ENCODE results near the gene GRID1.

Gene GRID1

DNA sequence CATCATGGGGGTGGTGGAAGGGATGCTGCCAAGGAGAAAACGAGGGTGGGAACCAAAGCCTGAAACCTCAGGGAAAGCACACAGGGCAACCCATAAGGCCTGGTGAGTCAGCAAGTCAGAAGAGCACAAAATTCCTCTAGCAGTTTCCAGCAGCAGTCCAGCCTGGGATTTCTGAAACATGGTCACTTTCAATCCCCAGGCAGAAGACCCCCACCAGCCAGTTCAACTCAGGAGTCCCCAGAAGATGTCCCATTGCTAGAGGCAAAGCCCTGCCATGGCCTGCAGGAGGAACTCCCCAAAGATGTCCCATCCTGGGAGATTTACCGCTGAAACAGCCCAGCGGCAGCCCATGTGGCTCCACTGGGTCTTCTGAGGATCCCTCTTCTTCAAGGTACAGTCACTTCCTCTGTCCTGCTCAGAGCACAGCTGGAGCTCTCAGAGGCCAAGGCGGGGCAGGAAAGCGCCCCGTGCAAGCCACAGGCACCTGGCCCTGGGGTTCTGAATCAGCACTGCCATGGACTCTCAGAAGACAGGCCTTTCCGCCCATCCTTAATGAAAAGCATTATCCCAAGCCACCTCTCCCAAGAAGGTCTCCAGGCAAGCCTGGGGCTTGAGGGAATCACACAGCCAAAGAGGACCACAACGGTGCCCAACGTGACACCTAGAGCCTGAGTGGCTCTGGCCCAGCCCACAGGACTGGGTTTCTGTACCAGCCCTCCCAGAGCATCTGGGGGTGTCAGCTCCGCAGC lies 196.9 kb downstream of the GRID1 start:
- no peak for DNase-seq (ENCODE audit: low read depth, low spot score)

DNA sequence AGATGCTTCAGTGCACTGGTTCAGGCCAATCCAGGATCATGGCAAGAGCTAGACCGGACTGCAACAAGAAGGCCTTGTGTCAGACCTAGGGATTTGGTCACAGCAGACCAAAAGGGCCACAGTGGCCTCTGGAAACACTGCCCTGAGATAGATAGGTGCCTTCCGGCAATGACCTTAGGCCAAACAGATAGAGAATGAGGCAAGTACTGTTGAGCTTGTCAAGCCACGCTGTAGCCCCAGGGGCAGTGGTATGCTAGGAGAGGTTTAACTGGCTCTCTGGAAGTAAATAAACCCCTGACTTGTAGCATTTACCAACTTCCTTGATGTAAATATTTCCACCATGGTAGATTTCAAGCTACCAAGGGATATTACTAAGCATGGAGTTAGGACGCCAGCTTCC lies 197.5 kb downstream of the GRID1 start:
- no peak for DNase-seq (ENCODE audit: low read depth, low spot score)

DNA sequence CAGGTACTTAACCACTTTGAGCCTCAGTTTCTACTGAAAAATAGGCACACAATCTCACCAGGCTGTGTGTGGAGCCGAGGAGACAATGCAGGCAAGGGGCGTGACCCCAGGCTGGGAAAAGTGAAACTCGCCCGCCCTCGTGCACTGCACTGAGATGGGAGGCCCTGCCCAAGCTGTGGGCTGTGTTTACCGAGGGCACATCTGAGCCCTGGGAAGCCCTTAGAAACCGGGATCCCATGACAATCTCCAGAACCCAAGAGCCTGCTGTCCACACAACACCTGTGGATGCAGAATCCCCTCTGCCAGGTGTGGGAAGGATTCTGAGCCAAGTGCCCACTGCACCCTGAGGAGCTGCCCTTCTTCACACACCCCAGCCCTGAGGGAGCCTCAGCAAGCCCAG lies 198.3 kb downstream of the GRID1 start:
- no peak for DNase-seq (ENCODE audit: low read depth, low spot score)

DNA sequence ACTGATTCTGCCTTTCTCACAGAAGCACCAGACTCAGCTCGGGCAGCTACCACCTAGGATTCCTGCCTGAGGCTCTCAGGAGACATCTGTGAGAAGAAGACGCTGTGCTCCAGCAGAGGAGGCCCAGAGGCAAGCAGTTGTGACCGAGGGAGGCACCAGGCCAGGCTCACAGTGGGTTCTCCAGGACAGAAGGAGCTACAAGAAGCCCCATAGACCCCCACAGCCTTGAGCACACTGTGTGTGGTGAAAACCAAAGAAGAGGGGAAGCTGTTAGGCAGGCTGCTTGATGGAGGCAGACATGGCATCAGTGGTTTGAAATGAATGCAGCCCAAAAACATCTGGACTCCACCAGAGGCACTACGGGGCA lies 198.8 kb downstream of the GRID1 start:
- DNase-seq (ENCODE audit: low read depth, low spot score): no peak

DNA sequence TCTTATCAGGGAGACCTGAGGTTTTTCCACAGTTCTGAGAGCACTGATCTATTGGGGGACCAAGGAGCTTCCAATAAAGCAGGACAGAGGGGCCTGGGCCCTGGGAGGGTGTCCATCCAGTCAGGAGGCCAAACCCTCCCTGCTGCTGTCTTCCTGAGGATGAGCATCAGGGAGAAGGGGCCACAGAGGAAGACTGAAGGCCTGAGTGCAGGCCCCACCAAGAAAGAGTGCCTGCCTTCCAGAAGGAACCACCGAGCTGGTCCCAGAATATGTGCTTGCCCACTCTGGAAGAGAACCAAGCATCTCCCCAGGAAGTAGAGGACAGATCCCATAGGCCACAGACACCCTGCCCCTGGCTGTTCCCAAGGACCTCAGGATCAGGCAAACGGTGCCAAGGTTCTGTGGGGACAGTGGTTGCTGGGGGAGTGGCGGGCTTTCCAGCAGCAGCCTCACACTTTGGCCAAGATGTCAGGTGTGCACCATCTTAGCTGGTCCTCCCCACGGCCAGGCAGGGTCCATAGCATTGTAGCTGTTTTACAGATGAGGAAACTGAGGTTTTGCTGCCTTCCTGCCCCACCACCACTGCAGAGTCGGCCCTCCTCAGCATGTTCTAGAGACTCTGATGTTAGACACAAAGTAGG lies 199.4 kb downstream of the GRID1 start:
- DNase-seq (ENCODE audit: low read depth, low spot score): no peak

DNA sequence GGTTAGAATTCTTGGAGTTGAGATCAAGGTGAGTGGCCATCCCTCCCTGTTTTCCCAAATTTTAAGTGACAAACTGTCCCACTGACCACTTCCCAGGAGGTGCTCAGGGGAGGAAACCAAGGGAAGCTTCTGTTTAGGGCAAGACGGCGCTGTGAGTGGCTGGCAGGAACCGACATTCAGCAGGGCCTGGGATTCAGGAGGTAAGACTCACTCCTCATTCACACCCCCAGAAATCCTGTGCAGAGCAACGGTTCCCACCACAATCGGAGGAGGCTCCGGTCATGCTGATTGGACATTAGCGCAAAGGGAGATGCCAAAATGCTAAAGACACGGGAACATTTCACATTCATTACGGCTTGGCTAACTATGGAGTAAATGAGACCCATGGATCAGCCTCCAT lies 200.9 kb downstream of the GRID1 start:
- no peak for DNase-seq (ENCODE audit: low read depth, low spot score)

DNA sequence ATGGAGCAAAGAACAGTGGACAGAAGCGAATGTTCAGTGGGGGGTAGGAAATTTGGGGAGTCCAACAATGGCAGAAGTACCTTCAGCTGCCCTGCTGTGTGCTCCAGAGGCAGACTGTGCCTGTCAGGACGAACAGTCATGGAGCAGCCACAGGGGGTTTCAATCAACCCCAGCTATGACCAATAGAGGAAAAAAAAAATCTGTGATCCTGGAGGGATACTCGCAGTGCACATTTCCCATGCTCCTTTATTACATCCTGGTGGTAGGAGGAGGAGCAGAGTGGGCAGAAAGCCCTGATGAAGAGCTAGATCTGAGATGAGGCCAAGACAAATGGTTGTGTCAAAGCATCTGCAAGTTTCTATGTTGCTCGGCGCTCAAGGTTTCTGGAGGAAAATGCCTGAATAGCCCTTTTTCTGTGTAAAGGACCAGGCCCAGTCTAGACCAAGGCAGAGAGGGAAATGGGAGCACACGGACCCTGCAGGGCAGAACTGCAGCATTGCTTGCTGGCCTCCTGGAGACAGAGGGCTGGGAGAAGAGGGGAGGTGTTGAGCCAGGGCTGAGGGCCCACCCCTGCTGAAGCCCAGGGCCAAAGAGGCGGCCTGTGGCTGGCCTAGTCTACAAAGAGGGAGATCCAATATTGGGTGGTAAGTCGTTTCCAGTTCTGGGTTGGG lies 201.5 kb downstream of the GRID1 start:
- DNase-seq (ENCODE audit: low read depth, low spot score): no peak

DNA sequence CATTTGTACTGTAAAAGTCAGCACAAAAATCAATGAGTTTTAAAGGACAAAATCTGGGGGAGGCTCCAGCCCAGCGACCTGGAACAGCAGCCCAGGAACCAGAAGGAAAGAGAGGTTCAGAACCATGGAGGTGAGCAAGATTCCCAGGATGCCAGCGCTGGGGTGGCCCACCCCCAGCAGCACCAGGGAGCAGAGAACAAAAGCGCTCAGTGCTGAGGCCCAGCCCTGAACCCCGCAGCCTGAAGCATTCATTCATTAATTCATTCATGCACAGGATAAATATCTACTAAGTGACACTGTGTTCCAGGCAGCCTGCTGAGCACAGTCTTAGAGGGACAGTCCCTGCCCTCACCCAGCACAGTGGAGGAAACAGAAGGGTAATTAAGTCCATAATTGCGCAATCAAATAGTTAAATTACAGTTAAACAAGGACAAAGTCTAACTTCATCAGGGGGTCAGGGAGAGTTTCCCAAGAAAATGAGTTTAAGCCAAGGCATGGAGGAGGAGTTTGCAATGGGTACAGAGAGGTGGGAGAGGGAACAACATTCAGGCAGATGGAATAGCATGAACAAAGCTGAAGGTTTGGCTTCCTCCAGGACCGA lies 202.3 kb downstream of the GRID1 start:
- DNase-seq (ENCODE audit: low read depth, low spot score): no peak

DNA sequence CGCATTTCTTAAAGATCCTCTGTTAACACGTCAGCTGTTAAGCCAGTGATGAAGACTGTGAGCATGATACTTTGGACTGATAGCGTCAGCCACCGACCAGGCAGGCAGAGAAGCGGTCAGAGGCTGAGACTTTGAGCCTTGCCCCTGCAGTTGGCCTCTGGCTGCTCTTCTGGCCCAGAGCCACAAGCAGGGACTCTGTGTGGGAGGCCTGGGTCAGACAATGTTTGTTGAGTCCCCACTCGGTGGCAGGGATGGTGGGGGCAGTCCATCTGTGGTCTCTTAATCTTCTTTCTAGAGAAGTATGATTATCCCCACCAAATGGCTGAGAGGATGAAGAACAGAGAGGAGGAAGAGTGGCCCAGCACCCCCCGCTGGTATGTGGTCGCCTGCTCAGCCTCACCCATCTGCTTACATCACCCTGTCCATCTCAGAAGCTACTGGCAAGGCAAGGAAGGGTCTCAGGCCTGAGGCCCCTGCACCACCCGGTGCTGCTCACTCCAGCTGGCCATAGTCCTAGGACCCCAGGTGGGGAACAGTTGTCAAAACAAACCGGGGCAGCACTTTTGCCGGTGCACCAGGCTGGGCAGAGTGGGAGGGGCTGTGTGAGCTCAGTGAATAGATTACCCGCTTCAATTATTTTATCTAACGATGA lies 202.9 kb downstream of the GRID1 start:
- no peak for DNase-seq (ENCODE audit: low read depth, low spot score)

DNA sequence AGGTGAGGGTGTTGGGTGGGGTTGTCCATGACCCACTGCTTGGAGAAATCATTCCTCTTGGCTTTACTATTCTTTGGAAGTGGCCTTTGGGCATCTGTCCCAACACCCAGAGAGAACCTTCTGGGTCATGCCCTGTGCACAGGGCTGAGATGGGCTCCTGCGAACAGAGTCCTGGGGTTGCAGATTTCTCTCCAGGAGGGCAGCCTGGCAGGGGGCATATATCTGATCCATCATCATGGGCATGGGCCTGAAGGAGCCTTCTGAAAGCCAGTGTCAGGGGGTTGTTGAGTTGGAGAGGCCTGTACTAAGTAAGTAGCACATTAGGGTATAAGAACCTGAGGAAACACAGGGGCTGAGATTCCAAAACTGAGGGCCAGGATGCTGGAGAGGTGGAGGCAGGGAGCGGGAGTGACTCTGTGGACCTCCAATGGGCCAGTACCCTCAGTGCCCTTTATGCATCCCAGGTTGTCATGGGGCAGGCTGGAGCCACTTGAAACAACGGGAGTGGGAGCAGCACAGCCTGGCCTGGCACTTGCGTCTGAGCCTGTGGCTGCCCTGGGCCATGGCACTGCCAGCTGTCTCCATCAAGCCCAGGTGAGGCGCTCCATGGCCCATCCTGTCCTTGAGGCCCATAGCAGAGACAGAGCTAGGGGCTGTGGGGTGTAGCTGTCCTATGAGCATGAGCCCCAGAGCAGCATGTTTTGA lies 203.7 kb downstream of the GRID1 start:
- no peak for DNase-seq (ENCODE audit: low read depth, low spot score)

DNA sequence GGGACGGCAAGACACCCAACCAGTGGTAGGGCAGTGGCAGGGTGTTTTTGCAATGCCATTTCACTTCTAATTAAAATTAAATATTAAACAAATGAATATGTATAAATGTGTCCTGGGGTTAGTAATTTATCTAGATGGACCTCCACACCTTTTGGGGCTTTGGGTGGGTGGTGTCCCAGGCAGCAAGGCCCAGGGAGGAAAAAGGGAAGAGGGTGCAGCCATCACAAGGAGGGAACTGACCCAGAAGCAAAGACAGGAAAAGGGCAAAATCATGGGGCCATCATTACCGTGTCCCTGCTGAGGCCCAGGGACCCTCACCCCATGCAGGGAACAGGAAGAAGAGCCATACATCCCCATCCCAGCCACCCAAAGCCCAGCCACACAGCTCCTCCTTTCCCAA lies 204.6 kb downstream of the GRID1 start:
- no peak for DNase-seq (ENCODE audit: low read depth, low spot score)

DNA sequence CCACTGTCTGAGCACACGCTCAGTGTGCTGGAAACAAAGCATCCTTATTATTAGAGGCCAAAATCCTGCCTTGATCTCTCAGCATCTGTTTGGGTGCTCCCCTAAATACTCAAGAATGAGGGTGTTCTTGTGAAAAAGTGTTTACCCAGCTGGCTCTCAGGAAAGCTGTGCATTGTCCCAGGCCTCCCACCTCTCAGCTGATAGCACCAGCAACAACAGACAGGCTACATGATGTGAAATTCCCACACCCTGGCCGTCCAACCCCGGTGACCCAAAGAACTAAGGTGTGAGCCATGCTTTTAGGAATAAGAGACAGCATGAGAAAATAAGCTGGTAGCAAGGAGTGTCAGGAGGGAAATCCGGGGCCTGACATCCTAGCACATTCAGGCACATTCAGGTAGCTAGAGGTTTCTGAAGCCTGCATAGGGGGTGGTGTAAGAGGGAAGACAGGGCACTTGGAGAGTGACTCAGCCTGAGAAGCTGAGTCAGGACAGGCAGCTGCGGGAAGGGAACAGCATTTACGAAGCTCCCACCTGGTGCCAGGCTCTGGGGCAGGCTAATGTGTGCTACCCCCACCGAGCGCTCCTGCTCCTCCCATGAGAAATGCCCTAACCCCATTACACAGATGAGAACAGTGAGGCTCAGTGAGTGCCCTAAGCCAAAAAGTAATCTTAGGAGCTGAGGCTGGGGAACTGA lies 205.6 kb downstream of the GRID1 start:
- DNase-seq (ENCODE audit: low read depth, low spot score): no peak

DNA sequence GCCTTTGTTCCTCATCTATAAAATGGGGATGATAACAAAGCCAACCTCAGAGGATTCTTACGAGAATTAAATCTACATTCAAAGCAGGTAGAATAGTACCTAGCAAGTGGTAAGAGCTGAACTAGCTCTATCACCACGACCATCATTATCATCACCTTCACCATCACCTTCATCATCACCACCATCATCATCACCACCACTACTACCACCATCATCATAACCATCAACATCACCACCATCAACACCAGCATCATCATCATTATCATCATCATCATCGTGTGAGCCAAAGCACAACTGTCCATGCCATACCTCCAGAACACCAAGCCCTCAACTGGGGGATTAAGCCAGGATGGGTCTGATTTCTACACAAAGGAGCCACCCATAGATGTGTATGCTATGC lies 206.8 kb downstream of the GRID1 start:
- DNase-seq (ENCODE audit: low read depth, low spot score): no peak

DNA sequence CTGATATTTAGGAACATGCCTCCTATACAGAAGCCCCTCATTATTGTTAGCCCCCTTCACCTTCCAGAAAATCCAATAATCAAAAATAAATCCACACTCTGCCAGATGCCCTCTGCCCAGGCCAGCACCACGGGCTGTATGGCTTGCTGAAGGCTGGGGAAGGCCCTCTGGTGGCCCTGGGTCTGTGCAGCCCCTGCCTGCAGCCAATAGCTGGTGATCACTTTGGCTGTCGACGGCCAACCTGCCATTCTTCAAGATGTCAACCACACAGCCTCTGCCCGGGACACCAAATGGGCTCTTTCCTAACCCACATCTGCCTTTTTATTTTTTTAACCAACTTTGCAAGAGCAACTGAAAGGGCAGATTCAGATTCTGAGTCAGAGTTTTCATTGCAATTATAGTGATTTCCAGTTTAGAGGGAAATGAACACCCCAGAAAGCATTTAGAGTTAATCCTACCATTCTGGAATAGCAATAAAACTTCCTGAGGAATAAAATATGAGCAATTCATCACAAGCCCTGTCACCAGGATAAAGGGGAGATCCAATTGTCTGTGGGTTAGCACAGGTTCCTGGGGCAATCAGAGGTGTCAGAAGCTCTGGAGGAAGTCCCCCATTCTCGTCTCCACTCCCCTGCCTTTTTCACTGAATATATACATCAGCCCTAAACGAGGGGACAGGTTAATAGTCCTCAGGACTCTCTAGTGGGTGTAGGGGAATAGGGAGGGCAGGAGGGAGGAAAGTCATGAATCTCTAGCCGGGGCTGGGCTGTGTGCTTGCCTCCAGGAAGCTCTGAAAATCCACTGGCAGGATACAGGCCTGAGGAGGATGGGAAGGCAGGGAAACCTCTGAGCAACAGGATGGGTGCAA lies 211.3 kb downstream of the GRID1 start:
- peak; percentile 31 for DNase-seq (ENCODE audit: low read depth, low spot score)

DNA sequence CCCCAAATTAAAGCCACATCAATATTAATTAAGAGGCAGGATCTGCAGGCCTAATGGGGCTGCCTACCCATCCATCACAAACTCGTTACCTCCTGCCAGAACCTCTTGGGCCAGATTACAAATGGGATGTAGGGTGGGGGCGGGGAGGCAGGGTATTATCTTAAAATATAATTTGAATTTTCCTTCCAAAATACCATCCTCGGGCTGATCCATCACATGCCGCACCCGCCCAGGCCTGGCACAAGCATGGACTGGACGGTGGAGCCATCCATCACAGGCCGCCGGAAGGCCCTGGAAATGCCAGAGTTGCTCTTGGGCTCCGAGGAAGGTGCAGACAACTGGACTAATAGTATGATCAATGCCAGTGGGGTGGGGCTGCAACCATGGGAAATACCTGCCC lies 212.8 kb downstream of the GRID1 start:
- DNase-seq (ENCODE audit: low read depth, low spot score): no peak

DNA sequence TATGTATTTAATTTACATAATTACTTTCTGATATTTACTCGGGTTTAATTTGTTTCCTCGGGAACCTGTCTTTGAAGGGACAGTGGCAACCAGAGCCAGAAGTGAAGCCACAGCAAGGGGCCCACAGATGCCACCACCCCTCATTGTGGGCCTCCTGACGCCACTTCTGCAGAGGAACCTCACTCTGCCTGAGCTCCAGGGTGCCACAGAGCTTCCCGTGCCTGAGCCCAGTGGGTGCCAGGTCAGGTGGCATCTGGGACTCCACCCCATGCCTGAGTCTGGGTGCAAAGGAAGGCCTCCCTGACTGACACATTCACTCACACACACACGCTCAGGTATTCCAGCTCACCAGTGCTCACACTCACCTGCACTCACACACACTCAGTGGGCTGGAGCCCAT lies 213.7 kb downstream of the GRID1 start:
- DNase-seq (ENCODE audit: low read depth, low spot score): no peak

DNA sequence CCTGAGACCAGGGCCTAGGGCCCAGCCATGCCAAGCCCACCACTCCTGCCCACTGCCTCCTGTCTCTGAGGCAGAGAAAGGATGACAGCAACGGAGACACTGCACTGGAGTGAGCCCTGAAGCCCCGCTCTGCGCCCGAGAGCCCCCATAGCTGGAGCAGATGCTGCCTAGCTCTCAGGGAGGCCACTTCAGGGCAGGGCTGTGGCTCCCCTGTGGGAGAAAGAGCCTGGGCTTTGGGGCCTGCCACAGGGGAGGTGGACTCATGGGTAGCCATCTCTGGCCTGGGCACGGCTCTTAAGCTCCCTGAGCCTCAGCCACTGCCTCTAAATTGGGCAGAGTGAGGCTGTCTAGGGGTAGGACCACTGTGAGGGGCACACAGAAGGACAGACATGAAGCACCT lies 214.2 kb downstream of the GRID1 start:
- no peak for DNase-seq (ENCODE audit: low read depth, low spot score)

DNA sequence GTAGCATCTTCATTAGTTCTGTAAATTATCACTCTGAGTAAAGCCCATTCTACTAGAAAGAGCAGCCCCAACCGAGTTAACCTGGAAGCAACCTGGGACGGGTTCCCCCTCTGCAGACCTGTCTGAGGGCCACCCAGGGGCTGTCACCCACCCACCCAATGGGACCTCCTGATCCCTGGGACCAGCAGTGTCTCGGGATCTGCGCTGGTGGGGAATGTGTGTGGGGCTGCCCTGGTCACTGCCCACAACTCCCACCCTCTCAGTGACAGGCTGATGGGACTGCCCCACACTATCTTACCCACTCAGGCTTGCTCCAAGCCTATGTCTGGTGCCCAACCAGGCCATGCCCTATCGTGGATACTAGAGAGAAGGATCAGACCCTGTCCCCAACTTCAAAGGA lies 215.0 kb downstream of the GRID1 start:
- no peak for DNase-seq (ENCODE audit: low read depth, low spot score)

DNA sequence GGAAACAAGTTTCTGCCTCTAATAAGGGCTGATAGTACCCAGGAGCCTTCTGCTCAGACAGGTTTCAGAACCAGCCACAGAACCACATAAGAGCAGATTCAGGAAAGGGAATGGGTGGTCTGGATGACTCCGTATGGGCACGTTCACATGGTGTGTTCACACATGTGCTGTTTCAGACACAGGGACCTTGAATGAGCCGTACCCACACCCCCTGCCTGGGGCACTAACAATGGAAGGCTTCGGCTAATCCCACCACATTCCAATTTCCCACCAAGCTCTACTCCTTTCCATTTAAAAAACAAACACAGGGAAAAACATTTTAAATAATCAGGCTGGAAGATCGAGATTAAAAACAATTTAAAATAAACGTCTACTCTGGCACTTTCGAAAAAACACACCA lies 217.3 kb downstream of the GRID1 start:
- peak; percentile 34 for DNase-seq (ENCODE audit: low read depth, low spot score)

DNA sequence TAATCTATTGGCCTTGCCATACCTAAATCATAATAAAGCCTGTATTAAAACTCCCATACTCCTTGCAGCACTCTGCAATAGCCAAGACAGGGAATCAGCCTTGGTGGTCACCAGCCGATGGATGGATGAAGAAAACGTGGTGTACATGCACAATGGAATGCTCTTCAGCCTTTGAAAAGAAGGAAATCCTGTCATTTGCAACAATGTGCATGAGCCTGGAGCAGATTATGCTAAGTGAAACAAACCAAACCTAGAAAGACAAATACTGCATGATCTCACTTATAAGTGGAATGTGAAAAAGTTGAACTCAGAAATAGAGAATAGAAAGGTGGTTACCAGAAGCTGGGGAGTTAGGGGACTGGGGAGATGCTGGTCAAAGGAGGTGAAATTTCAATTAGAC lies 218.5 kb downstream of the GRID1 start:
- no peak for DNase-seq (ENCODE audit: low read depth, low spot score)

Measured in ELF-1 (cell line).